AG10803 (cell line): ENCODE measurements around the gene MRAP2.
"Not testable (repeated sequence)": the region's sequence is repeated elsewhere in the genome, so short reads cannot be mapped to it uniquely, and the experiment has no call there.

Source experiments
- DNase-seq: peaks from one replicate; pipeline ENCODE4 v3.0.0; 2010; ENCODE audit warnings: low read depth
- H3K4me3 ChIP-seq: 2 replicates; pipeline ENCODE4 v1.5.1; 2011; ENCODE audit warnings: mild to moderate bottlenecking, low read length, control low read depth
- TF ChIP-seq, protein P1 (sequence below): conservative IDR thresholded peaks from 2 replicates; pipeline ENCODE4 v1.5.1; 2011; ENCODE audit warnings: mild to moderate bottlenecking, low read length, control low read depth, inconsistent platforms

MRAP2 gene

GRCh38 chr6:84072442-84072997 is 38.9 kb downstream of the MRAP2 start:
- TF ChIP-seq, protein P1, sequence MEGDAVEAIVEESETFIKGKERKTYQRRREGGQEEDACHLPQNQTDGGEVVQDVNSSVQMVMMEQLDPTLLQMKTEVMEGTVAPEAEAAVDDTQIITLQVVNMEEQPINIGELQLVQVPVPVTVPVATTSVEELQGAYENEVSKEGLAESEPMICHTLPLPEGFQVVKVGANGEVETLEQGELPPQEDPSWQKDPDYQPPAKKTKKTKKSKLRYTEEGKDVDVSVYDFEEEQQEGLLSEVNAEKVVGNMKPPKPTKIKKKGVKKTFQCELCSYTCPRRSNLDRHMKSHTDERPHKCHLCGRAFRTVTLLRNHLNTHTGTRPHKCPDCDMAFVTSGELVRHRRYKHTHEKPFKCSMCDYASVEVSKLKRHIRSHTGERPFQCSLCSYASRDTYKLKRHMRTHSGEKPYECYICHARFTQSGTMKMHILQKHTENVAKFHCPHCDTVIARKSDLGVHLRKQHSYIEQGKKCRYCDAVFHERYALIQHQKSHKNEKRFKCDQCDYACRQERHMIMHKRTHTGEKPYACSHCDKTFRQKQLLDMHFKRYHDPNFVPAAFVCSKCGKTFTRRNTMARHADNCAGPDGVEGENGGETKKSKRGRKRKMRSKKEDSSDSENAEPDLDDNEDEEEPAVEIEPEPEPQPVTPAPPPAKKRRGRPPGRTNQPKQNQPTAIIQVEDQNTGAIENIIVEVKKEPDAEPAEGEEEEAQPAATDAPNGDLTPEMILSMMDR: no peak
- no peak overlapping the region for H3K4me3 ChIP-seq
- no peak for DNase-seq

DNA sequence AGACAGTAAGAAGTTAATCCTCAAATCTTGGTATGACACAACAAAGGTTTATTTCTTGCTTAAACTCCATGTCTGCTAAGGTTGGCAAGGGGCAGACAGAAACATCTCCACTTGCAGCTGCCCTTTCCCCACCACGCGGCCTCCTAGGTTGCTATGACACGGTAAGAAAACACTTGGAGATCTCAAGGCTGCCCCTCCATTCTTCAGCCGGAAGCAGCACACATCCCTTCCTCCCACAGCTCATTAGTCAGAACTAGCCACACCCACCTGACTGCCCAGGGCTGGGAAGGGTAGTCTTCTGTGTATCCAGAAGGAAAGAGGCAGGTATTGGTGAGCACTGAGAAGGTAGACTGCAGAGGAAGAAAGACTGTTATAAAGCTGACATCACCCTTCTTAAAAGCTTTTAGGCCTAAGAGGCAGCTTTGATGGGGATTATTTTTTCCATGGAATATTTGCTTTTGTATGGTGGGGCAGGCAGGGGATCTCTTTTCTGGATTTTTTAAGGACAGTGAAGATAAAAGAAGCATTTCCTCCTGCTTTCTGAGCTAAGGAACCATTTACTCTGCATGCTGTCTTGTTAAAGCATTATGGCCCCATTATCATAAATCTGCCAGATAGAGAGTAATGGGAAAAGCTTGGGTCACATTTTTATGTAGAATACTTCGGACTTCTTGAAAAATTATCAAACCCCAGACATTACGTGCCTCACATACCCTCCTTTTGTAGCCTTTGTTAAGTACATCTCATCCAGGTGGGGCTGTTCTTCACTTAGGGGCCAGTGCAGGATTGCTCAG is 41.6 kb downstream of the MRAP2 start:
- DNase-seq: peak; percentile 18
- H3K4me3 ChIP-seq: no peak overlapping the region
- TF ChIP-seq, protein P1: no peak

GRCh38 chr6:84077645-84078044 is 44.1 kb downstream of the MRAP2 start:
- TF ChIP-seq, protein P1: no peak
- DNase-seq: no peak
- no peak overlapping the region for H3K4me3 ChIP-seq

GRCh38 chr6:84078335-84078734 is 44.8 kb downstream of the MRAP2 start:
- H3K4me3 ChIP-seq: no peak overlapping the region
- TF ChIP-seq, protein P1: no peak
- no peak for DNase-seq

DNA sequence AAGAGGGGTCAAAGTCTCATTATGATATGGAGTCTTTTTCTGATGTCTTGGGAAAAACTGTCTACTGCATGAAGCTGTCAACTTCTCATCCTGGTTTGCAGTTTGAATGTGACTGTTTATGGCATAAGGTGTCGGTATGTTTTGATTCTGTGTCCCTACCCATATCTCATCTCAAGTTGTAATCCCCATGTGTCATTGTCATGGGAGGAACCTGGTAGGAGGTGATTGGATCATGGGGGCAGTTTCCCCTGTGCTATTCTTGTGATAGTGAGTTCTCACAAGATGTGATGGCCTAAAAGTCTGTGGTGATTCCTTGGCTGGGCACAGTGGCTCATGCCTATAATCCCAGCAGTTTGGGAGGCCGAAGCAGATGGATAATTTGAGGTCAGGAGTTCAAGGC is 47.6 kb downstream of the MRAP2 start:
- TF ChIP-seq, protein P1: no peak
- no peak for DNase-seq
- no peak overlapping the region for H3K4me3 ChIP-seq

DNA sequence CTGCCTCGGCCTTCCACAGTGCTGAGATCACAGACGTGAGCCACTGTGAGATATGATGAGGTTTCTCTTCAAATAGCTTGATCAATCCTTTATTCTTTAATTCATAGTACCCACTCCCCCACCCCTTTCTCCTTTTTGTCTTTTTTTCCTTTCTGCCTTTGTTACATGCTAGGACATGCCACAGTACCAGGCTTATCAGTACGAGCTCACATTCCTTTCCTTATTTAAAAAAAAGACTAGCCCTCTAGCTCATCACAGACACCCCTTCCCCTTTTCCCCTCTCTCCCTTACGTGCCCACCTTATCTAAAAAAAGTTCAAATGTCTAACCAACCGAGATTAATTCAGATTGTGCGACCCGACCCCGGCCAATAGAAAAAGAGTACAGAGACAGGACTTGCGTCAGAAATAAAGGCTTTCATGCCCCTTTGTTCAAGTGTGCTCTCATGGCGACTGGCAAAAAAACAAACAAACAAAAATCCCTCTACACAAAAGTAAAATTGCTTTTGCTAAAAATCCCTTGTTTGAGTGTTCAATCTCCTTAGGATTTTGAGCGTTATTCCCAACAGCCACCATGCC is 49.2 kb downstream of the MRAP2 start:
- DNase-seq: no peak
- H3K4me3 ChIP-seq: no peak overlapping the region
- TF ChIP-seq, protein P1: no peak

GRCh38 chr6:84084705-84085104 is 51.1 kb downstream of the MRAP2 start:
- H3K4me3 ChIP-seq, DNase-seq: not testable (repeated sequence)
